SK-N-SH (cell line): Measurements from ENCODE around the gene VN1R5. TPM values are rescaled to one million over a fixed set of nuclear protein-coding genes. Genes with fewer than 3 reads are reported as not detected.

Source experiments
- CTCF ChIA-PET: fragments of 300-600, 350-600 bp; formaldehyde crosslinking; extraction: SDS; loops from one replicate; lab custom pipeline; 2021; lab: Yijun Ruan, JAX
- POLR2A ChIA-PET: fragments of 350-600 bp; sonication (Branson Sonifier 250); formaldehyde crosslinking; extraction: SDS; loops from one replicate; lab custom pipeline; 2020; ENCODE audit warnings: antibody characterized with exemption, inconsistent platforms; lab: Yijun Ruan, JAX
- DNase-seq: peaks from one replicate; pipeline ENCODE4 v3.0.0; 2012
- H2AFZ ChIP-seq: fragments of 200-600 bp; sonication (generic); 2 replicates; pipeline ENCODE4 v1.8.1; 2016; ENCODE audit warnings: antibody characterized with exemption, mild to moderate bottlenecking, low read depth
- H3F3A ChIP-seq: fragments of 200-600 bp; sonication (generic); replicated peaks from 2 replicates; pipeline ENCODE3; 2016; ENCODE audit warnings: antibody characterized with exemption, mild to moderate bottlenecking; ENCODE audit not compliant: insufficient read depth
- H3K27ac ChIP-seq, 2 experiments: fragments of 200-500 bp in 1 of 2; fragments of 200-600 bp in 1 of 2; sonication (Bioruptor generic) in 1 of 2; sonication (generic), shearing (Covaris generic) in 1 of 2; 2 replicates each; pipeline versions ENCODE4 v1.5.1 to v1.6.1; 2014 to 2016; ENCODE audit warnings: low read depth in 2 of 2, inconsistent platforms in 1 of 2, low read length in 1 of 2, mild to moderate bottlenecking in 1 of 2, mixed read lengths in 1 of 2
- H3K27me3 ChIP-seq: fragments of 200-600 bp; sonication (generic), shearing (Covaris generic); 2 replicates; pipeline ENCODE4 v1.6.1; 2016; ENCODE audit warnings: mixed run types; ENCODE audit not compliant: insufficient read depth
- H3K36me3 ChIP-seq, 2 experiments: fragments of 200-500 bp in 1 of 2; fragments of 200-600 bp in 1 of 2; sonication (Bioruptor generic) in 1 of 2; sonication (generic) in 1 of 2; replicated peaks in 1 of 2; 2 replicates each; pipeline versions ENCODE3 to v1.5.1; 2014 to 2016; ENCODE audit warnings: low read length in 1 of 2, mild to moderate bottlenecking in 1 of 2; ENCODE audit not compliant: insufficient read depth in 2 of 2, control insufficient read depth in 1 of 2
- H3K4me1 ChIP-seq, 2 experiments: fragments of 200-500 bp in 1 of 2; fragments of 200-600 bp in 1 of 2; sonication (Bioruptor generic) in 1 of 2; sonication (generic), shearing (Covaris generic) in 1 of 2; 2 replicates each; pipeline versions ENCODE4 v1.5.1 to v1.6.1; 2014 to 2016; ENCODE audit warnings: low read depth in 1 of 2, low read length in 1 of 2, mixed run types in 1 of 2; ENCODE audit not compliant: insufficient read depth in 2 of 2, control insufficient read depth in 1 of 2
- H3K4me2 ChIP-seq: fragments of 200-600 bp; sonication (generic), shearing (Covaris generic); 2 replicates; pipeline ENCODE4 v1.6.1; 2017; ENCODE audit warnings: mixed run types
- H3K4me3 ChIP-seq, 2 experiments: fragments of 200-500 bp in 1 of 2; fragments of 200-600 bp in 1 of 2; sonication (Bioruptor generic) in 1 of 2; sonication (generic), shearing (Covaris generic) in 1 of 2; 2 replicates each; pipeline versions ENCODE4 v1.5.1 to v1.8.1; 2014 to 2016; ENCODE audit warnings: low read depth in 2 of 2, inconsistent platforms in 1 of 2, low read length in 1 of 2, mild to moderate bottlenecking in 1 of 2, mixed read lengths in 1 of 2, moderate library complexity in 1 of 2
- H3K79me2 ChIP-seq: fragments of 200-600 bp; sonication (generic); 2 replicates; pipeline ENCODE4 v1.8.1; 2017; ENCODE audit warnings: mild to moderate bottlenecking; ENCODE audit not compliant: insufficient read depth
- H3K9ac ChIP-seq: fragments of 200-600 bp; sonication (generic); 2 replicates; pipeline ENCODE4 v1.6.1; 2017; ENCODE audit warnings: mixed run types
- H3K9me2 ChIP-seq: fragments of 200-600 bp; sonication (generic); 2 replicates; pipeline ENCODE4 v1.6.1; 2017; ENCODE audit warnings: mixed run types
- H3K9me3 ChIP-seq: fragments of 200-600 bp; sonication (generic); 2 replicates; pipeline ENCODE4 v1.6.1; 2017; ENCODE audit warnings: mixed run types, mild to moderate bottlenecking, moderate library complexity
- H4K20me1 ChIP-seq: fragments of 200-600 bp; sonication (generic); 2 replicates; pipeline ENCODE4 v1.6.1; 2017; ENCODE audit warnings: mild to moderate bottlenecking, mixed run types; ENCODE audit not compliant: insufficient read depth
- ELF1 ChIP-seq: IDR thresholded peaks from 2 replicates; pipeline ENCODE4 v1.4.0; 2012
- FOXM1 ChIP-seq: IDR thresholded peaks from 2 replicates; pipeline ENCODE4 v1.4.0; 2012; ENCODE audit warnings: low read depth, mild to moderate bottlenecking
- GABPA ChIP-seq: IDR thresholded peaks from 2 replicates; pipeline ENCODE4 v1.4.0; 2012; ENCODE audit warnings: low read depth, mild to moderate bottlenecking
- GATA2 ChIP-seq: sonication (generic); formaldehyde crosslinking; IDR thresholded peaks from 2 replicates; pipeline ENCODE4 v1.5.0; 2020; ENCODE audit warnings: mild to moderate bottlenecking, missing genetic modification reagents
- JUND ChIP-seq: IDR thresholded peaks from 2 replicates; pipeline ENCODE4 v1.4.0; 2012
- MXI1 ChIP-seq: IDR thresholded peaks from 2 replicates; pipeline ENCODE4 v1.6.1; 2012; ENCODE audit warnings: mild to moderate bottlenecking, low read depth, low read length, improper control_type of control experiment
- PBX3 ChIP-seq: IDR thresholded peaks from 2 replicates; pipeline ENCODE4; 2012
- RCOR1 ChIP-seq: fragments of 150-350 bp; IDR thresholded peaks from 2 replicates; pipeline ENCODE4 v1.6.1; 2017; ENCODE audit warnings: antibody characterized with exemption, low read length
- RFX5 ChIP-seq: IDR thresholded peaks from 2 replicates; pipeline ENCODE4 v1.6.1; 2012; ENCODE audit warnings: mild to moderate bottlenecking, improper control_type of control experiment, low read length
- SIN3A ChIP-seq: IDR thresholded peaks from 2 replicates; pipeline ENCODE4 v1.6.1; 2012; ENCODE audit warnings: low read depth, mild to moderate bottlenecking, low read length, moderate library complexity, borderline replicate concordance
- TAF1 ChIP-seq: IDR thresholded peaks from 2 replicates; pipeline ENCODE4 v1.6.1; 2012; ENCODE audit warnings: low read depth, mild to moderate bottlenecking, low read length, moderate library complexity, borderline replicate concordance
- TCF12 ChIP-seq: IDR thresholded peaks from 2 replicates; pipeline ENCODE4 v1.4.0; 2012
- TEAD4 ChIP-seq: IDR thresholded peaks from 2 replicates; pipeline ENCODE4 v1.4.0; 2012; ENCODE audit warnings: mild to moderate bottlenecking, borderline replicate concordance; ENCODE audit not compliant: insufficient read depth
- YY1 ChIP-seq: IDR thresholded peaks from 2 replicates; pipeline ENCODE4 v1.4.0; 2012; ENCODE audit warnings: low read depth, mild to moderate bottlenecking
- ZBTB33 ChIP-seq: IDR thresholded peaks from 2 replicates; pipeline ENCODE4 v1.4.0; 2012; ENCODE audit warnings: low read depth, borderline replicate concordance
- WGBS: methylation state at CpG from one replicate; pipeline ENCODE4 v1.1.6; 2017; ENCODE audit warnings: low lambda C conversion rate; 5-methylcytosine and 5-hydroxymethylcytosine counted together
- polyA plus RNA-seq, 3 experiments: library from polyadenylated mRNA; depleted of rRNA; stranded (reverse); fragments of >200 nt; gene quantifications; 2 replicates each; pipeline ENCODE4 v1.2.3, GENCODE V29; 2012
- TF ChIP-seq, protein P1 (sequence below): fragments of 150-350 bp; IDR thresholded peaks from 2 replicates; pipeline ENCODE4 v1.6.1; 2017; ENCODE audit warnings: antibody characterized with exemption, low read length, low read depth, borderline replicate concordance
- TF ChIP-seq, protein P2 (sequence below): fragments of 150-350 bp; IDR thresholded peaks from 2 replicates; pipeline ENCODE4 v1.6.1; 2016; ENCODE audit warnings: mild to moderate bottlenecking, low read depth, low read length
- TF ChIP-seq, protein P3 (sequence below): IDR thresholded peaks from 2 replicates; pipeline ENCODE4 v1.6.1; 2012; ENCODE audit warnings: mild to moderate bottlenecking, low read depth, low read length, moderate library complexity

VN1R5 gene
- polyA plus RNA-seq, 1 of the 3 experiments (the other 2 are of a cell fraction) = not detected

DNA sequence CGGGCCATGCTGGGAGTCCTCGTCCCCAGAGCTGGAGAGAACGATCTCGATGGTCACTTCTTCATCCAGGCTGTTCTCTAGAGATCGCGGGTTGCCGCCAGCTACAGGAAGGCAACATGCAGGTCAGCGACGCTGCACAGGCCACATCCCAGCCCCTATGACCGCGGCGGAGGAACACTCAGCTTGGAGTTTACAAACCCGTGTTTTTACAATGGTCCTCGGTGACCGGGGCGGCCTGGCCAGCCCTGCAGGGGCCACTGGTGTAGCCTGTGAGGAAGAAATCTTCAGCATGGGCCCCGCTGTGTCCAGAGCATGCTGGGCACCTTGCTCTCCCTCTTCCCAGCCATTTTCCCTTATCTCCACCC is 45.3 kb downstream of the VN1R5 start:
- Histone ChIP-seq H2AFZ (no peak overlapping the region), H3K9ac (no peak overlapping the region), H3K27me3 (no peaks in the 10 kb centered on the region), H3K4me3 (no peak overlapping the region), H3K36me3 (peaks cover 22 to 48% of the 10 kb centered on the region in 2 experiments), H3K79me2 (no peaks in the 10 kb centered on the region), H4K20me1 (no peaks in the 10 kb centered on the region), H3K9me2 (no peaks in the 10 kb centered on the region), H3K9me3 (no peaks in the 10 kb centered on the region), H3K27ac (no peak overlapping the region), H3K4me2 (no peak overlapping the region), H3K4me1 (no peaks in the 10 kb centered on the region), H3F3A (no peaks in the 10 kb centered on the region)
- POLR2A ChIA-PET = no interaction called here
- CTCF ChIA-PET = no interaction called here
- no peak for TF ChIP-seq ELF1
- TF ChIP-seq PBX3 = no peak
- no peak for TF ChIP-seq YY1
- TF ChIP-seq FOXM1 = no peak
- TF ChIP-seq, protein P1, sequence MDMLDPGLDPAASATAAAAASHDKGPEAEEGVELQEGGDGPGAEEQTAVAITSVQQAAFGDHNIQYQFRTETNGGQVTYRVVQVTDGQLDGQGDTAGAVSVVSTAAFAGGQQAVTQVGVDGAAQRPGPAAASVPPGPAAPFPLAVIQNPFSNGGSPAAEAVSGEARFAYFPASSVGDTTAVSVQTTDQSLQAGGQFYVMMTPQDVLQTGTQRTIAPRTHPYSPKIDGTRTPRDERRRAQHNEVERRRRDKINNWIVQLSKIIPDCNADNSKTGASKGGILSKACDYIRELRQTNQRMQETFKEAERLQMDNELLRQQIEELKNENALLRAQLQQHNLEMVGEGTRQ = no peak
- TF ChIP-seq SIN3A = no peak
- no peak for TF ChIP-seq TAF1
- no peak for TF ChIP-seq TCF12
- no peak for TF ChIP-seq RFX5
- no peak for TF ChIP-seq RCOR1
- TF ChIP-seq, protein P2, sequence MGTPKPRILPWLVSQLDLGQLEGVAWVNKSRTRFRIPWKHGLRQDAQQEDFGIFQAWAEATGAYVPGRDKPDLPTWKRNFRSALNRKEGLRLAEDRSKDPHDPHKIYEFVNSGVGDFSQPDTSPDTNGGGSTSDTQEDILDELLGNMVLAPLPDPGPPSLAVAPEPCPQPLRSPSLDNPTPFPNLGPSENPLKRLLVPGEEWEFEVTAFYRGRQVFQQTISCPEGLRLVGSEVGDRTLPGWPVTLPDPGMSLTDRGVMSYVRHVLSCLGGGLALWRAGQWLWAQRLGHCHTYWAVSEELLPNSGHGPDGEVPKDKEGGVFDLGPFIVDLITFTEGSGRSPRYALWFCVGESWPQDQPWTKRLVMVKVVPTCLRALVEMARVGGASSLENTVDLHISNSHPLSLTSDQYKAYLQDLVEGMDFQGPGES = no peak
- no peak for TF ChIP-seq ZBTB33
- no peak for TF ChIP-seq MXI1
- no peak for TF ChIP-seq GABPA
- TF ChIP-seq, protein P3, sequence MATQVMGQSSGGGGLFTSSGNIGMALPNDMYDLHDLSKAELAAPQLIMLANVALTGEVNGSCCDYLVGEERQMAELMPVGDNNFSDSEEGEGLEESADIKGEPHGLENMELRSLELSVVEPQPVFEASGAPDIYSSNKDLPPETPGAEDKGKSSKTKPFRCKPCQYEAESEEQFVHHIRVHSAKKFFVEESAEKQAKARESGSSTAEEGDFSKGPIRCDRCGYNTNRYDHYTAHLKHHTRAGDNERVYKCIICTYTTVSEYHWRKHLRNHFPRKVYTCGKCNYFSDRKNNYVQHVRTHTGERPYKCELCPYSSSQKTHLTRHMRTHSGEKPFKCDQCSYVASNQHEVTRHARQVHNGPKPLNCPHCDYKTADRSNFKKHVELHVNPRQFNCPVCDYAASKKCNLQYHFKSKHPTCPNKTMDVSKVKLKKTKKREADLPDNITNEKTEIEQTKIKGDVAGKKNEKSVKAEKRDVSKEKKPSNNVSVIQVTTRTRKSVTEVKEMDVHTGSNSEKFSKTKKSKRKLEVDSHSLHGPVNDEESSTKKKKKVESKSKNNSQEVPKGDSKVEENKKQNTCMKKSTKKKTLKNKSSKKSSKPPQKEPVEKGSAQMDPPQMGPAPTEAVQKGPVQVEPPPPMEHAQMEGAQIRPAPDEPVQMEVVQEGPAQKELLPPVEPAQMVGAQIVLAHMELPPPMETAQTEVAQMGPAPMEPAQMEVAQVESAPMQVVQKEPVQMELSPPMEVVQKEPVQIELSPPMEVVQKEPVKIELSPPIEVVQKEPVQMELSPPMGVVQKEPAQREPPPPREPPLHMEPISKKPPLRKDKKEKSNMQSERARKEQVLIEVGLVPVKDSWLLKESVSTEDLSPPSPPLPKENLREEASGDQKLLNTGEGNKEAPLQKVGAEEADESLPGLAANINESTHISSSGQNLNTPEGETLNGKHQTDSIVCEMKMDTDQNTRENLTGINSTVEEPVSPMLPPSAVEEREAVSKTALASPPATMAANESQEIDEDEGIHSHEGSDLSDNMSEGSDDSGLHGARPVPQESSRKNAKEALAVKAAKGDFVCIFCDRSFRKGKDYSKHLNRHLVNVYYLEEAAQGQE = no peak
- TF ChIP-seq TEAD4 = no peak
- no peak for TF ChIP-seq JUND
- no peak for TF ChIP-seq GATA2 (CRISPR knock-in tag)
- DNase-seq = no peak
- 98% methylated on average over 7 of the region's 17 CpGs for WGBS
